ENCODE measurements around the gene GRIN1.
A peak's percentile ranks its signal among the peaks of the same experiment; 100 is the strongest.
"Not testable (repeated sequence)": the region's sequence is repeated elsewhere in the genome, so short reads cannot be mapped to it uniquely, and the experiment has no call there.

Gene GRIN1

GRCh38 chr9:137128862-137129455 lies 10.0 kb upstream of the GRIN1 start:
- no peak for DNase-seq (ENCODE audit: low spot score)

GRCh38 chr9:137129456-137130175 lies 9.3 kb upstream of the GRIN1 start:
- peak; percentile 91 for DNase-seq (ENCODE audit: low spot score)

DNA sequence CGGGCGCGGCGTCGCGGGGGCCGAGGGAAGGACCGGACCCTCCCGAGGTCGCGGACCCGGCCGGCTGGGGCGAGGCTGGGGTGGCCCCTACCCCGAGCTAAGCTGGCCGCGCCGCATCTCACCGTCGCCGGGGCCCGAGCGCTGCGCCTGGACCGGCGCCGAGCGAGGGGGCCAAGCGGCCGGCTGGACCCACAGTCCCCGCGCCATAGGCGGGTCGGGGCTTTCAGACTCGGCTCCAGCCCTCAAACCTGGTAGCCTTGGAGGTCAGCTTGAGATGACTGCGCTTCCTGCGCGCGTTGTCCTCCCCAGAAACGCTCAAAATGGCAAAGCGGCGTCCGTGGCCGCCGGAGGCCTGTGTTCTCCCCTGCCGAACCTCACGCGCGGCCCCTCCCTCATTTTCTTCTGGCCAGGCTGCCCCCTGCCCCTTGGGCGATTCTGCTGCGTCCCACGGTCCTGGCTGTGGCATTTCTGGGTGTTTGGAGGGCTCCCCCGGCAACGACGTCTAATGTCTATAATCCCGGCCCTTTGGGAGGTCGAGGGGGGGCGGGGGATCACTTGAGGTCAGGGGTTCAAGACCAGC lies 8.7 kb upstream of the GRIN1 start:
- DNase-seq (ENCODE audit: low spot score) = no peak

DNA sequence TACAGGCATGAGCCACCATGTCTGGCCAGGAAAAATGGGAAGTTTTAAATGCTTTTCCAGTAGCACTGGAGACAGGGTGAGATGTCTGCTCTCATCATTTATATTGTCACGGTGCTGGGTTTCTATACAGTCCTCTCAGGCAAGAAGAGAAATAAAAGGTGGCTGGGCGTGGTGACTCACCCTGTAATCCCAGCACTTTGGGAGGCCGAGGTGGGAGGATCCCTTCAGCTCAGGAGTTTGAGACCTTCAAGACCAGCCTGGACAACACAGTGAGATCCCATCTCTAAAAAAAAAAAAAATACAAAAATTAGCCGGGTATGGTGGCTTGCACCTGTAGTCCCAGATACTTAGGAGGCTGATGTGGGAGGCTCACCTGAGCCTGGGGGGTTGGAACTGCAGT lies 4.8 kb upstream of the GRIN1 start:
- no peak for DNase-seq (ENCODE audit: low spot score)

- not testable (repeated sequence) for DNase-seq (ENCODE audit: low spot score)
These were observed 3.8 kb upstream of the GRIN1 start for GRCh38 chr9:137135154-137135553.

- no peak for DNase-seq (ENCODE audit: low spot score)
These were observed 2.6 kb upstream of the GRIN1 start for GRCh38 chr9:137136261-137136880.

- DNase-seq (ENCODE audit: low spot score) = no peak
These were observed 1.9 kb upstream of the GRIN1 start for GRCh38 chr9:137136881-137137607.

- DNase-seq (ENCODE audit: low spot score) = no peak
These were observed 764 bp upstream of the GRIN1 start for GRCh38 chr9:137138058-137138721.

DNA sequence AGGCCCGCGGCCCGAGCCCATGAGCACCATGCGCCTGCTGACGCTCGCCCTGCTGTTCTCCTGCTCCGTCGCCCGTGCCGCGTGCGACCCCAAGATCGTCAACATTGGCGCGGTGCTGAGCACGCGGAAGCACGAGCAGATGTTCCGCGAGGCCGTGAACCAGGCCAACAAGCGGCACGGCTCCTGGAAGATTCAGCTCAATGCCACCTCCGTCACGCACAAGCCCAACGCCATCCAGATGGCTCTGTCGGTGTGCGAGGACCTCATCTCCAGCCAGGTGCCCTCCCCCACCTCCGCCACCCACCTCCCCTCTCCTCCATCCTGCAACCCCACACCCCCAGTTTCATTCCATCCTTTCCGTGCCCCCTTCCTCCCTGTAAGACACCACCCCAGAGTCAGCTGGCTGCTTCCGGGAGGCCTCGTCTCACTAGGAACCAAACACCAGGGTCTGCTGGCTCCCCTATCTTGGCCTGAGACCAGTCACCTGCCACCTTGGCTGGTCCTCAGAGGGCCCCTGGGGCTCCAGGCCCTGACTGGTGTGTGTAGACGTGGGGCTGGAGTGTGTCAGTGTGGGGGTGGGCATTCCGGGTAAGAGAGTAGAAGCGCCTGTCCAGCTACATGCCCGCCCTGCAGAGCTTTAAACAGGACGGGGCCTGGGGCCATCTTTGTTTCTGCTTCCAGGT lies 655 bp downstream of the GRIN1 start:
- DNase-seq (ENCODE audit: low spot score) = no peak

DNA sequence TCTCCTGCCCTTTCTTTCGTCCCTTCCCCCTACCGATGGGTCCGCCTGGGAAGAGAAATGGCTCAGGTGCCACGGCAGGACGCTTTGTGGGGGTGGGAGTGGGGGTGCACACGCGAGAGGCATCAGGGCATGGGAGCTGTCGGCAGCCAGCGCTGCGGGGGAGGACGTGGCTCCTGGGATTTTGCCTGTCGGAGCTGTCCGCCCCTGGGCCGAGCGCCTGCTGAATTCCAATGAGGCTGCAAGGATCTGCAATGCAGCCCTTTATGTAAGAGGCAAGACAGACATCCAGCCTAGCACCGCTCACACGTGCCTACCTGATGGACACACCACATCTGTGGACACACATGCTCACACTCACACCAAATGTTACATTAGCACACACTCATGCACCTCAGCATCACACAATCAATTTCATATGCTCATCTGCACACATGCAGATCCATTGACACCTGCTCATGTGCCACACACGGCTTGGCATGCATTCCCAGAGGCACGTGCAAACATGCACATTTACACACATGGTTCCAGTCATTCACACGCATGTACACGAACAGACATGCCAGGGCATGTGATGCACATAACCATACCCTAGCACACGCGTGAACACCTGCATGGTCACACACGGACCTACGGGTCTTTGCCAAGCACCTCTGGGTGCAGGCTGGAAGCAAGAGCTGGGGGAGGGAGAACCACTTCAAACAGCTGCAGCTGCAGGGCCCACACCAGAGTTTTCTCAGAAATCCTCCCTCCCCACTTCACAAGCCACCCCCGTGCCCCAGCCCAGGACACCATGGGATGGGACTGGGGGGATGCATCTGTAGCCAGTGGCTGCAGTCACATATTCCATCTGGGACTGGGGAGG lies 1.4 kb downstream of the GRIN1 start:
- no peak for DNase-seq (ENCODE audit: low spot score)

DNA sequence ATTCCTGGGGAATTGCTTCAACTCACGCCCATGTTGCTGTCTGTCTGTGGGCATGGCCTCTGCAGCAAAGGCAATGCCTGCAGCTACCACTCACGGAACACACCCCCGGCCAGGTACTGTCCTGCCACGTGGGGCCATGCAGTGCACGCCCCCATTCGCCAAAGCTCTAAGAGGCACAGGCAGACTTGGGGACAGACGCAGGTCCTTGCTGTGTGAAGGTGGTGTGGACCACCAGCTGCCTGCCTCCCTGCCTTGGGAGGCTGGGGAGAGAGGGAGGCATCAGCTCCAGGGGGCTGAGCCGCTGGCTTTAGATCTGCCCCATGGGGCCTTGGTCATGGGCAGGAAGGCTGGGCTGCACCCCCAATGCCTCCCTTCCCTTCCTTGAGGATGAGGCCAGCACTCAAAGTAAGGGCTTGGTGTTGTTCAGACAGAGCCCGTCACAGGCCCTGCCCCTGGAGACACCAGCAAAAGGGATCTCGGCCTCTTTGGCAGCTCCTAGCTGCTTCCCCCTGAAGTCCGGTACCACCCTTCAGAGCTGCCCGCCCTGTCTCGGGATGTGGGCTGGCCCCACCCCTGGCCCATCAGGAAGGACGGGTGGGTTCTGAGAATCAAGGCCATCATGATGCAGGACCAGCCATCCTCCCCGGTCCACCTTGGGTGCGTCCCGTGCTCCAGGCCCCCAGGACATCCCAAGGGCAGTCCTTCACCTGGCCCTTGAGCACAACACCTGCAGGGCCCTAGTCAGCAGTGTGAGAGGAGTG lies 2.3 kb downstream of the GRIN1 start:
- no peak for DNase-seq (ENCODE audit: low spot score)

DNA sequence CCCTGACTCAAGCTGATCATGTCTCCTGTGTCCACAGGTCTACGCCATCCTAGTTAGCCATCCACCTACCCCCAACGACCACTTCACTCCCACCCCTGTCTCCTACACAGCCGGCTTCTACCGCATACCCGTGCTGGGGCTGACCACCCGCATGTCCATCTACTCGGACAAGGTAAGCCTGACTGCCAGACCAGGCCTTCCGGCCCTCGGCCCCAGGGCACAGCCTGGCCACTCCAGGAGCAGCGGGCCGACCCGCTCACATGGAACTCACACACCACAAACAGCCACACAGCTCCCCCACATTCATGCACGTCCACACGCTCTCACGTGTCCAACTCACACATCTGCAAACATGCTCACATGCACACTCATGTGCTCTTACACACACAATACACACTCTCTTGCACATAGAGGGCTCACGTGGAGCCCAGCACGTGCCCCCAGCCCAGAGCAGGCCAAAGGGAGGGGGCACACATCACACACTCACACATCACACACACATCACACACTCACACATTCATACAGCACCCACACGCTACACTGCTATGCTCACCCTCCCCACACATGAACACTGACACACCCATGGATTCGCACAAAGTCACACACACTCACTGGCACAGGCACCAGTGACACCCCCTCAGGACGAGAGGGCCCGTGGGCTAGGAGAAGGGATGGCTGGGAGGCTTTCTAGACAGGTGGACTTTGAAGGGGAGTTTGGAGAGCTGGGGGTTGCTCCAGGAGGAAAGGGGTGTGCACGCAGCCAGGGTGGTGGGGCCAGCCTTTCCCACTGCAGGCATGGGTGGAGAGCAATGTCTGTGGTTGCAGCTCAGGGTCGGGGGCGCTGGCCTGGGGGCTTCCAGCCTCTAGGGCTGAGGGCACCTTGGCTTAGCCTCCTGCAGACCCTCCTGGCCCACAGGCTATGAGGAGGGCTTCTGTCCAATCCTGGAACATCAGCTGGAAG lies 3.3 kb downstream of the GRIN1 start:
- no peak for DNase-seq (ENCODE audit: low spot score)

DNA sequence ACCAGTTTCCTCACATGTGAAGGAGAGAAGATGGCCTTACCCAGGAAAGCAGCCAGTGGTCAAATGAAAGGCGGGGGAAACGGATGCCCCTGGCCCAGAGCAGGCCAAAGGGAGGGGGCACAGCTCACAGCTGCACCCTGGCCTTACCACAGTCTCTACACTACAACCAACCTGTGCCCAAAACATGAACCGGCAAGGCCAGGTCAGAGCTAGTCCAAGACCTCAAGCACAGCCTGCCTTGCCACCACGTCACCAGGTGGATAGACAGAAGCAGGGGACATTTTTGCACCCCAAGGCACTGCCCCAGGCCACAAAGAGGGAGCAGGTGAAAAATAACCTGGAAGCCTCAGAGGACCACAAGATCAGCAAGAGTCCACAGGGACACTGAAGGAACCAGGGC lies 4.5 kb downstream of the GRIN1 start:
- DNase-seq (ENCODE audit: low spot score) = no peak

- no peak for DNase-seq (ENCODE audit: low spot score)
These were observed 7.0 kb downstream of the GRIN1 start for GRCh38 chr9:137145731-137146526.

- no peak for DNase-seq (ENCODE audit: low spot score)
These were observed 7.6 kb downstream of the GRIN1 start for GRCh38 chr9:137146527-137146918.

- no peak for DNase-seq (ENCODE audit: low spot score)
These were observed 8.3 kb downstream of the GRIN1 start for GRCh38 chr9:137147091-137147792.

GRCh38 chr9:137147793-137148160 lies 8.8 kb downstream of the GRIN1 start:
- no peak for DNase-seq (ENCODE audit: low spot score)

All from CD4-positive, alpha-beta T cell treated with Interleukin-6 at 100 ng/mL for 8 hours (primary cell).